Esophagus (tissue), 2 donors: ENCODE data around the gene PREX1. TPM values are rescaled to one million over a fixed set of nuclear protein-coding genes. Genes with fewer than 3 reads are reported as not detected.

Experiments used
- H3K27ac ChIP-seq, 2 donors: one replicate each; pipeline ENCODE4 v1.5.1; 2013; ENCODE audit warnings: low read depth in 2 of 2, mild to moderate bottlenecking in 2 of 2, inconsistent platforms in 1 of 2, low read length in 1 of 2, moderate library complexity in 1 of 2
- H3K27me3 ChIP-seq, 2 donors: one replicate each; pipeline ENCODE4 v1.6.1; 2013; ENCODE audit warnings: low read length in 2 of 2, control low read depth in 1 of 2, mild to moderate bottlenecking in 1 of 2; ENCODE audit not compliant: insufficient read depth in 2 of 2, control insufficient read depth in 1 of 2
- H3K36me3 ChIP-seq, 2 donors: one replicate each; pipeline ENCODE4 v1.6.1; 2013; ENCODE audit warnings: low read length in 1 of 2; ENCODE audit not compliant: control insufficient read depth in 2 of 2, insufficient read depth in 2 of 2
- H3K4me1 ChIP-seq, 2 donors: one replicate each; pipeline ENCODE4 v1.6.1; 2013; ENCODE audit warnings: low read length in 1 of 2; ENCODE audit not compliant: control insufficient read depth in 2 of 2, insufficient read depth in 2 of 2
- H3K4me3 ChIP-seq, 2 donors: one replicate each; pipeline ENCODE4 v1.5.1; 2013; ENCODE audit warnings: low read length in 2 of 2, mild to moderate bottlenecking in 2 of 2, low read depth in 1 of 2, moderate library complexity in 1 of 2
- H3K9me3 ChIP-seq, 2 donors: one replicate each; pipeline ENCODE4 v1.6.1; 2013; ENCODE audit warnings: mild to moderate bottlenecking in 2 of 2, low read depth in 1 of 2, low read length in 1 of 2, moderate library complexity in 1 of 2; ENCODE audit not compliant: control insufficient read depth in 2 of 2, insufficient read depth in 1 of 2
- WGBS, 2 donors: extraction: QIAGEN DNeasy Blood & Tissue Kit; methylation state at CpG; one replicate each; pipeline ENCODE4 v1.1.7; 2013; 5-methylcytosine and 5-hydroxymethylcytosine counted together
- polyA plus RNA-seq, 2 donors: library from polyadenylated mRNA; stranded (reverse); fragments of 200-250 nt; gene quantifications; one replicate each; pipeline ENCODE4 v1.2.3, GENCODE V29; 2013
- donor health status: healthy with polysubstance abuse.
- donor health status: Bipolar disorder and iron deficiency.

Gene PREX1
- polyA plus RNA-seq, 2 donors = 2.5 to 3.0 TPM

DNA sequence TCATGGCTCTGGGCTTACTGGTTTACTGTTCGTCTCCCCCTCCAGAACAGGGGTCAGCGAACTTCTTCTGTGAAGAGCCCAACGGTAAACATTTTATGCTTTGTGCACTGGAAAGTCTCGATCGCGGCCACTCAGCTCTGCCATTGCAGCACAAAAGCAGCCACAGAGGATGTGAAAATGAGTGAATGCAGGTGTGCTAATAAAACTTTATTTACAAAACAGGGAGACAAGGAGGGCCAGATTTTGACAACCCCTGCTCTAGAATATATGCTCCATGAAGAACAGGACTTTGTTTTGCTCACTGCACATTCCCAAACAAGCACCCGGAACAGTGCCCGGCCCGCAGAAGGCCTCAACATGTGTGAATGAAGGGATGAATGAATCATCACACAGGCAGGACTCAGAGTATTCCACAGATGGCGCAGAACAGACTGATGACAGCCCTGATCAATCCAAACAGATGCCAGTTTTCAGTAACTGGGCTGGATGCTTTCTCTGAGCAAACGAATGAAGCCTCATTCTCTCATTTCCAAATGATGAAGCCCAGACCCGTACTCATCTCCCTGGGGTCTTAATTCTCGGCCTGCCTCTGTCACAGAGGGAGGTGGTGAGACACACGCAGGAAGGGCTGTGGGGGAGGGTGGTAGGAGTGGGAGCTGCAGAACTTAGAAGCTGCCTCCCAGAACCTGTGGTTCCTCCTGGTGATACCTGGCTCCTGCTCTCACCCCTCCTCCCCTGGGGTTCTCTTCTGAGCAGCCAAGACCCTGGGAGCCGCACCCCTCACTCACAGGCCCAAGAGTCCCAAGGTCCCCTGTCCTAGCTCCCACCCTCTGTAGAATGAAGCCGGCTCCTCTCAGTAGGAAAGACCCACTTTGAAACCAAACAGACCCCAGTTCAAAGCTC lies 196.4 kb downstream of the PREX1 start:
- Histone ChIP-seq H3K36me3 (peaks cover 0 to 13% of the 10 kb centered on the region in 2 donors), H3K9me3 (peaks cover 0 to 2% of the 10 kb centered on the region in 2 donors), H3K27me3 (no peaks in the 10 kb centered on the region), H3K4me3 (no peak overlapping the region), H3K4me1 (no peaks in the 10 kb centered on the region), H3K27ac (no peak overlapping the region)
- WGBS, 2 donors = 84 to 85% methylated on average over 16 of the region's 16 CpGs

DNA sequence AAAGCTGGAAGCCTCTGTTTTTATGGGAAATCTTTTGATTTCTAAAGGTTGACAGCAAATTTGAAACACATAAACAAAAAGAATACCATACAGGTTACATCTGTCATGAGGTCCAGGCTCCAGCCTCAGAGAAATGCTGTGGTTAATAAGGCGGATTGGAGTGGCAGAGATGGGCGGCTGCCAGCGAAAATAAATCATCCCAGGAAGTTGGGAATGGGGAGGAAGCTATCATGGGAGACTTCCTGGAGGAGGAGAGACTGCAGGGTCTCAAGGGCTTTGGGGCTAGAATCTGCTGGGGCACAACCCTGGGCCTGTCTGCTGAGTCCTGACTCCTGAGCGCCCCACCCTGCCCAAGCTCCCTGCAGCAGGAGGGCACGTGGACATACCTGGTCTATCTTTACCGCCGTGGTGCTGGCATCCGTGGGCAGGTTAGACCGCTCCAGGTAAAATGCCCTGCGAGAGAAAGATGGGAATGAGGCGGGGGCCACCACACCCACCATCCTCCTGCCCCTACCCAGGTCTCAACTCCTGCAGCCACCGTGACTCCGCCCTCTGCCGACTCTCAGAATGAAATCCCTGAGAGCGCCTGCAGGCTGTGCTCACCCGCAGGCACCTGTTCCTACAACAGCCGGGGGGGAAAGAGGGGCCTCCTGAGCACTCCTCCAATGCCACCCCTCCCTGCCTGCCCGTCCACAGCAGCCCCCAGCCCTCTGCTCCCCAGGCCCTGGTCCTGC lies 197.3 kb downstream of the PREX1 start:
- H3K36me3 ChIP-seq = peaks cover 0 to 13% of the 10 kb centered on the region in 2 donors
- H3K4me1 ChIP-seq = no peaks in the 10 kb centered on the region
- peaks cover 0 to 2% of the 10 kb centered on the region in 2 donors for H3K9me3 ChIP-seq
- 77 to 83% methylated on average over 17 to 18 of the region's 18 CpGs for WGBS, 2 donors
- H3K4me3 ChIP-seq = no peak overlapping the region
- H3K27ac ChIP-seq = no peak overlapping the region
- H3K27me3 ChIP-seq = no peaks in the 10 kb centered on the region

DNA sequence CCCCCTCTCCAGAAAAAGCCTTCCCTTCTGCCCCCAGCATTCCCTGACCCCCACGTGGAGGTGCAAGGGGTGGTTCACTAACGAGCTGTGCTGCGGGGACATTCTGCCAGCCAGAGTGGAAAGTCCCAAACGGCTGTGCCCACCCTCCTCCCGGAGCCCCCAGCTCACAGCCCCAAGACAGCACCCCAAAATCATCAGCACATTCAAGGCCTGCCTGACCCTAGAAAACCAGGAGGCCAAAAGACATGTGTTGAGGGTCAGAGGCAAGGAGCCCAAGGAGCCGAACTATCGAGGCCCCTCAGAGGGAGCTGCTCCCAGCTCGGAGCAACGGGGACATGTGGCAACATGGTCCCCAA lies 197.9 kb downstream of the PREX1 start:
- 74 to 82% methylated on average over 9 of the region's 9 CpGs for WGBS, 2 donors
- Histone ChIP-seq H3K4me3 (no peak overlapping the region), H3K9me3 (peaks cover 0 to 2% of the 10 kb centered on the region in 2 donors), H3K27ac (no peak overlapping the region), H3K27me3 (no peaks in the 10 kb centered on the region), H3K36me3 (peaks cover 0 to 13% of the 10 kb centered on the region in 2 donors), H3K4me1 (no peaks in the 10 kb centered on the region)

DNA sequence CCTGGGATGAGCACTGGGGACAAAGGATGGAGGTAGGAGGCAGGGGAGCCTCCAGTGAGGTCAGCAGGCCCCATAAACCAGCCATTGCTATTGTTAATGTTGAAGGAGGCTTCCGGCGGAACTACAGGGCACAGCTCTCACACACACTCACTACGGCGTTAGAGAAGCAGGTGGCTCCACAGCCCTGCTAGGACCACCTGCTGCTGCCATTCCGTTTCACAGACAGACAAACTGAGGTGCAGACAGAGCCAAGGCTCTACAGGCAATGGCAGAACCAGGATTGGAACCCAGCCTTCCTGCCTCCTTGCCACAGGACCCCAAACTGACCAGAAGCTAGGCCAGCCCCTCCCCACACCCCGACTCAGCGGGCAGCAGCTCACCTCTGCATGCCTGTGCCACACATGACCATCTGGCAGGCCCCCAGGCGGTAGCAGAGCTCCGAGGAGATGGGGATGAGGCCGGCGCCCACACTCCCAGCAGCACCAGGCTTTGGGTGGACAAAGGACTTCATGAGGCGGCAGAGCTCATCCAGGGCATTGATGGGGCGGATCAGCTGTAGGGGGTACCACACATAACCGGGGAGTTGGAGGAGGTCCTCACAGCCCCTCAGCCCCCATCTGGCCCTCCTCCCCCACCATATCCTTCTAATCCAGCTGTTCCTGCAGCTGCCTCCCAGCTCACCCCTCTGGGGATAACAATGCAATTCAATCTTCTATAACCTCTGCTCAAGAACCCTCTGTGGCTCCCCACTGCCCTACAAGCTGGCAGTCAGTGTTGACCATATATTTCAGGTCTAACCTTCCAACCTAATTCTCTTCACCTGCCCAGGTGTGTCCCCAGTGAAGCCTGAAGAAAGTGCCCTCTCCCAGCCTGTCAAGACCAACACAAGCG lies 198.5 kb downstream of the PREX1 start:
- Histone ChIP-seq H3K4me3 (no peak overlapping the region), H3K27me3 (no peaks in the 10 kb centered on the region), H3K9me3 (peaks cover 0 to 2% of the 10 kb centered on the region in 2 donors), H3K27ac (no peak overlapping the region), H3K36me3 (peaks cover 0 to 15% of the 10 kb centered on the region in 2 donors), H3K4me1 (no peaks in the 10 kb centered on the region)
- 80 to 85% methylated on average over 15 of the region's 15 CpGs for WGBS, 2 donors

DNA sequence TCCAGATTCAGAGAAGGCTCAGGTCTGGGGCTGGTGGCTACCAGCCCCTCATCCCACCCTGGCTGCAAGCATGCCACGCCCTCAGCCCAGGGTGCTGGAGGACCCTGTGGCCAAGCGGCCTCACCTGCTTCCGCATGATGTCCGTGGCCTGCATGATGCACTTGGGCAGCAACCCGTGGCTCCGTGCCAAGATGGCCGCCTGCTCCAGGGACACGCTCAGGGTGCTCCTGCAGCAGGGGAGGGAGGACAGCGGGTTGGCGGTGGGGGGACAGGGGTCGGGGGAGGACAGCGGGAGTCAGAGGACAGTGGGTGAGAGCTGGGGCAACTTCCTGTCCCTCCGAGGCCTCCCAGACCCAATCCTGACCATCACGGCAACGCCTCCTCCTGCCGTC lies 200.1 kb downstream of the PREX1 start:
- WGBS, 2 donors = 78 to 79% methylated on average over 14 to 16 of the region's 16 CpGs
- H3K27me3 ChIP-seq = no peaks in the 10 kb centered on the region
- no peaks in the 10 kb centered on the region for H3K4me1 ChIP-seq
- H3K4me3 ChIP-seq = no peak overlapping the region
- peaks cover 0 to 2% of the 10 kb centered on the region in 2 donors for H3K9me3 ChIP-seq
- no peak overlapping the region for H3K27ac ChIP-seq
- H3K36me3 ChIP-seq = peaks cover 0 to 15% of the 10 kb centered on the region in 2 donors

DNA sequence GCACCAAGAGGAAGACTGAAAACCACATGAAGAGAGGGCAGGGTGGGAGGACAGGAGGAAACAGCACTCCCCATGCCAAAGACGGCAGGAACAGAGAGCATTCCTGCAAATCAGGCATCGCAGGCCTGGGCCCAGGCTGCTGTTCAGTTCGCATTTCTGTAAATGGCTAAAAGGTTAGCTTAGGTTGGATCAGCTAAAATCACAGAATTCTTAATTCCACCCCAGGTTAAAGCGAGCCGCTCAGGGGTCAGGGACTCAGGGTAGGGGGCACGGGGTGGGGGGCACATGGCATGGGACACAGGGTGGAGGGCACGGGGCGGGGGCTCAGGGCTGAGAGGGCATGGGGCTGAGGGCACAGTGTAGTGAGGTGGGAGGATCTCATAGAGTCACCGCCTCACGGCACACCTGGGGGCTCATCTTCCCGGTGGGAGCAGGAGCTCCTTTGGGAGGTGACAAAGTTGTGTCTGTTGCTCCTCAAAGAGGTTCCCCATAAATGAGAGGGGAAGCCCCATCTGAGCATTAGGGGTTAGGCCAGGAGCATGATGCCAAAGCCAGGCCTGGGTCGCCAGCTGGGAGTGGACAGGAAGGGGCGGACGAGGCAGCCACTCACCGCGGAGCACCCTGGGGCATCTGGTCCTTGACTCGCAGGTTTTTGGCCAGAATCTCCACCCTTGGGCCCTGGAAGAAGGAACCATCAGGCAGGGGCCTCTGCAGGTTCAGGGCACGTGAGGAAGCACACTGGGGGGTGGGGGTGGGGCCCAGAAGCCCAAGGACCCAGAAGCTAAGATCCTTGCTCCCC lies 200.7 kb downstream of the PREX1 start:
- Histone ChIP-seq H3K4me1 (no peaks in the 10 kb centered on the region), H3K9me3 (peaks cover 0 to 2% of the 10 kb centered on the region in 2 donors), H3K4me3 (no peak overlapping the region), H3K36me3 (peaks cover 0 to 11% of the 10 kb centered on the region in 2 donors), H3K27me3 (no peaks in the 10 kb centered on the region), H3K27ac (no peak overlapping the region)
- WGBS, 2 donors = 73% methylated on average over 18 of the region's 18 CpGs

DNA sequence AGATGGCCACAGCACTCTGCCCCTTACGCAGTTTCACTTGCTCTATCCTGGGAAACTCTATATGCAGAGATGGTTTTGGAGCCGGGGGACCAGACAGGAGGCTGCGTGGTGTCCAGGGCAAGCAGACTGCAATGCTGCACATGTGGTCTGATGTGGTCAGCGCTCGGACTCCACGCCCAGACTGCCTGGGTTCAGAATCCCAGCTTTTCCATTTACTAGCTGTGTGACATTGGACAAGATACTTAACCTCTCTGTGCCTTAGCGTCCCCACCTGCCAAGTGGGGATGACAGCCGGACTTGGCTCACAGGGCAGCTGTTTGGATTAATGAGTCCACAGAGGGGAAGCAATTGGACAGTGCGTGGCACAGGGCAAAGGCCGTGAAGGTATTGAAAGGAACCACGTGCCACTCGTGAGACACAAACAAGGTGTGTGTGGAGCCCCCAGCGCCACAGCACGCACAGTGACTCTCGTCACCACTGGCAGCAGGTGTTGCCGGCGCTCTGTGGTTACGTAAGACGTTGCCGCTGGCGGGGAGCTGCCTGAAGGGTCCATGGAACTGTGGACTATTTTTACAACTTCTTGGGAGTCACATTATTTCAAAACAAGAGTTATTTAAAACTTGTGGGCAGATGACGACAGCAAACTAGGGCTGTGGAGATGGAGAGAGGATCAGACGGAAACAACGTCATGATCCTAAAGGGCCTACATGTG lies 201.4 kb downstream of the PREX1 start:
- Histone ChIP-seq H3K36me3 (peaks cover 0 to 11% of the 10 kb centered on the region in 2 donors), H3K27ac (no peak overlapping the region), H3K4me1 (no peaks in the 10 kb centered on the region), H3K4me3 (no peak overlapping the region), H3K9me3 (peaks cover 0 to 2% of the 10 kb centered on the region in 2 donors), H3K27me3 (no peaks in the 10 kb centered on the region)
- WGBS, 2 donors = 67 to 75% methylated on average over 24 of the region's 24 CpGs

DNA sequence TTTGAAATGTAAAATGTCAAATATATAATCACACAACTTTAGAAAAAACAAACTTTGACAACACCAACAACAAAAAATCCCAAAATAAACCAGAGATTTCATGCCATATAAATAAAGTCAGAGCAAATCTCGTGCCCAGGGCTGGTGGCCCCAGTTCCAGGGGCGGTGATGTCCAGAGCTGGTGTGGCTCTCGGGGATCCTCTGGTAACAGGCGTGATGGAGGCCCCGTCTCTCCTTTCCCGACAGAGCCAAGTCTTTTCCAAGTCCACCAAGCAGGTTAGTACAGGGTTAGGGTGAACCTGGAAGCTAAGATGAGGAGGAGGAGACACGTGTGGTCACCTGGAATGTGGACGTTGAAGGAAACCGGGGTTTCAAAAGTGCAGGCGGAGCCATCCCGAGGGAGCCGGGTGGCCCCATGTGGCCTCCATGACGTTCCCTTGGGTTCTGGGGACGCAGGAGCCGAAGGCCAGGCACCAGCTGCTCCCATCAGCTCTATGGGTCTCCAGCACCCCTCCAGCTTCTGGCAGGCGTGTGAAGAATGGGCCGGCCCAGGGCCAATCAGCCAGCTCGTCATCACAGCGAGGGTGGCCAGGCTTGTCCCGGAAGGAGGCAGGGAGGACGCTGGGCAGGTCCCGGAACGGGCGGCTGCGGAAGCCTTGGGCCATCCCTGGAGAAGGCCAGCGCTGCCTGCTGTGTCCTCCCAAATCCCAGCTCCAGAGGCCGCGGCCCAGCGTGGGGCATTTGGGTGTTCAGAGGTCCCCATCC lies 202.5 kb downstream of the PREX1 start:
- WGBS, 2 donors = 92 to 94% methylated on average over 29 of the region's 29 CpGs
- Histone ChIP-seq H3K9me3 (peaks cover 0 to 2% of the 10 kb centered on the region in 2 donors), H3K36me3 (peaks cover 0 to 11% of the 10 kb centered on the region in 2 donors), H3K4me3 (no peak overlapping the region), H3K4me1 (peaks cover 0 to 1% of the 10 kb centered on the region in 2 donors), H3K27ac (no peak overlapping the region), H3K27me3 (no peaks in the 10 kb centered on the region)
